ENCODE measurements around the gene DNAH8.

Gene DNAH8

DNA sequence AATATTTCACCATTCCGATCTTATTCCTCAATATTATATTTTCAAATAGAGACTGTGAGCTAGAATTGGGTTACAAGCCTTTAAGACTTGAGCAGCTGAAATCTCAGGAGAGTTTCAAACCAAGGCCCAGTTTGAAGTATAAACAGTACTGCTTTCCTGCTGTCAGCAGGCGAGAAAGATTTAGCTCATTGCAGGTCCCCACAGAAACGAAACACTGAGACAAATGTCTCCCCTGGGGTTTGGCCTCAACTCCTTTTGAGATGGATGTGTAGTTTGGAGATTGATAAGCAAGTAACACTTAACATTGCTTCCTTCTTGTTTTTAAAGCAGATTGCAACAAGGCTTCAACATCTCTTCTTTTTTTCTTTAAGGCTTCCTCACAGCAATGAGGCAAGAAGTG, 311.1 kb downstream of the DNAH8 start:
- DNase-seq, result no peak

DNA sequence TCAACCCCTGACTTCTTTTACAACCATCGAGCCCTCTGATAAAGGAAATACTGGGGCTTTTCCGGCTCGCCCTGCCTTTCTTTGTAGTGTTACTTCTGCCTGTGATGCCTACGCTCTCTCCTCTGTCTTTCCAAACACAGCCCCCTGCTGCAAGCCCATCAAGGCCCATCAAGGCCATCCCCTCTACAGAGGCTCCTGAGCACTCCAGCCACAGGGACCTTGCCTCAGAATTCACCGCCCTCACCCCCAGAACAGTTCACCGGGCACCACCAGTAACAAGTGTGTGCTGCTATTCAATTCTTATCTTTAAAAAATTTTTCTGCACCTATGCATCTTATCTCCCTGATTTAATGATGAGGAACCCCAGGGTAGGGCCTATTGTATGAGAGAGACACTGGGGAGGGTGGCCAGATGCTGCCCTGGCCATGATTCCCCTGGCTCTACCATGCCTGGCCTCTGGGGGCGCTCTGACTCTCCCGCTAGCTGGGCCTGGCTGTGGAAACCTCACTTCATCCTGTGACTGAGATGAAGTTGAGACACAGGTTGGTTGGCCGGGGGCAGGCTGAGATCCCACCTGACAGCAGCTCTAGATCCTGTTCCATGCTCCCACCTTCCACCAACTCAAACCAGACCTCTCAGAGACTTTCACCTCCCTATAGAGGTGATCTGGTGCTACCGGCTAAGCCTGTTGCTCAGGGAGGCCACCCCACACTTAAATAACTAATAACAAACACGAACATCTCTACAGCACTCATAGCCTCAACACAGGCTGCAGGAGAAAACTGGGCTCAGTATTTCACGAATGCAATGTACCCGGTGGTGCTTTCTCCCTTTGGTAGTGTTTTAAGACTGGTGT, 314.3 kb downstream of the DNAH8 start:
- DNase-seq, result peak; percentile 1 to 35

DNA sequence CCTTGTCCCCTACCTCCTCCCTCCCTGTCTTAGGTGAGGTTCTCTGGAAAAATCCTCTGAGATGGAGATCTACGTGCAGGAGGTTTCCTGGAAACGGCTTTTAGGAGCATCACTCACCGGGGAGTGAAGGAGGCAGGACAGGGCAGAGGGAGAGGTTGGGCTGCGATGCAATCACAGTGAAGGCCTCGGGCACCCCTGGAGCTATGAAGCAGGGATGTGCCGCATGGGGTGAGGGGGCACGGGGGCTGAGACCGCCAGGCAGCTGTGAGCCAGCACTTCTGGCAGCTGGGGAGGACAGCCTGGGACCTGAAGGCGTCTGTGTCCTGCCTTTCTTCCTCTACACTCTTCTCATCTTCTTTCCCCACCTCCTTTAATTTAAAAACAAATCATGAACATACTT, 320.6 kb downstream of the DNAH8 start:
- no peak for DNase-seq

DNA sequence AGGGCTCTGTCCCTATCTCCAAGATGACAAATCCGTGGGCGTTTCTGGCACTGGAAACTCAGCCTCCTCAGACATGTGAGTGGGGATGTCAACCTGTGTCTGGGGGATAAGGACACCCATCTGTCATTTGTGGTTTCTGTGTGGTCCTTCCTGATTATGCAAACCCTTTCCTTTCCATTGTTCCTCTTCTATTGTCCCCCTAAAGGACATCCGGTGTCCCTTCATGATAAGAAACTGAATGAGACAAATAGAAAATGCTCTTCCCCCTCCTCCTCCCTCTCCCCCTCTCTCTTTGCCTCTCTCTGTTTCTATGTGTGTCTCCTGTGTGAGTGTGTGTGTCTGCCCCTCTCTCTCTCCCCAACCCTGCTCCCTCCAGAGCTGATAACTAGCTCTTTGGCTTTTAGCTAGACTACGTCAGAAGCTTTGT, 322.0 kb downstream of the DNAH8 start:
- no peak for DNase-seq

DNA sequence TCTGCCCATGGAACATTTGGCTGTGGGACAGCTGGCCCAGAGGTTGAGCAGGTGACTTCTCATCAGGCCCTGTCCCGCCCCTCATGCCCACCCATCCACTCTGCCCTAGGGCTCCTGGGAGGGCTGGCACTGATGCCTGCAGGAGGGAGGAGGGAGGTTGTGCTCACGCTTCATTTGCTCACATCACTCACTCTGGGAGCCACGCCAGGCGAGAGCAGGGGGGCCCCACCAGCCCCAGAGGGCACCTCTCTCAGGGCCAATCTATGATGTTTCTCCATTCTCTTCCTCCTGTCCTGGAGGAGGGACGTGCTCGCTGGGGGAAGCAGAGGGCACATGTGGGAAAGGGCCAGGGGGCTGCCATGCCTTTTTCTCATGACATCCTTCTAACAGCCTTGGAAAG, 322.6 kb downstream of the DNAH8 start:
- DNase-seq, result no peak

DNA sequence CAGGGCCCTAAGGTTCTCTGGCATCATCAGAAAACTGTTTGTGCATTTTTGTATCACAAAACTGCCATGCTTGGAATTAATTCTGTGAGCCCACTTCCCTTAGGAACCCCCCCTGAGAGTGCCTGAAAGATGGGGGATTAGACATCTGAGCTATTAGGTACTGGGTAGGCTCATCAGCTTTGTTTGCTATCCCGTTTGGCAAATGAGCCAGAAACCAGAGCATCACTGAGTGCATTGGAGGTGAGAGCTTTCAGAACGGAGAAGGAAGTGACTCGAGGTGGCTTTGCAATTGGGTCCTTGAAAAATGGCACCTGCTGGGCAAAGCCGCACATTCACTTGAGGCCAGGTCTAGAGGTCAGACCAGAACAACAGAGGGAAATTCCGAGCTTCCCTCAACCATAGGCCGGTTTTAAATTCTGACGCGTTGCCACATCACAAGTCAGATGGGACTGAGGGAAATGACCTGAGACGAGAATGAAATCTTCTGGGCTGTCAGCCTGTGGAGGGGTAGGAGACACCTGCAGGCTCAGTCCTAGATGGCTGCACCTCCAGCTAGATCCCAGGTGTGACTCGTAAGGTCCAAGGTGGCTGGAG, 325.1 kb downstream of the DNAH8 start:
- no peak for DNase-seq

DNA sequence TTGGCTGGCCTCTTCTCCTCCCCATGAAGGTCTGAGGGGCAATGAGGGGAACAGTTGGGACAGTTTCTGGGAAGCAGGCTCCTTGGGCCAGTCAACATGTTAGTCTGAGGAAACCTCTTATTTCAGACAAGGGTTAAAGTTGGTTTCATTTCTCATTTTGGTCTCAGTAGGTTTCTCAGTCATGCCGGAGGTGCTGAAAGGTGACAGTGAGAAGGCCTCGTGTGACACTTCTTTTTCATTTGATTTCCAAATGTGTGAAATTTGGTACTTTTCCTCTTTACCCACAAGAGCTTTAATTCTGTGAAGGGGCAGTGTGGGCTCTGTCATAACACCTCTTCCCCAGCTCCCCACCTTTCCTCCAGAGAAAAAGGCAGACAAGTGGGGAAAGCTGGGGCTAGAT, 326.0 kb downstream of the DNAH8 start:
- DNase-seq, result no peak

DNA sequence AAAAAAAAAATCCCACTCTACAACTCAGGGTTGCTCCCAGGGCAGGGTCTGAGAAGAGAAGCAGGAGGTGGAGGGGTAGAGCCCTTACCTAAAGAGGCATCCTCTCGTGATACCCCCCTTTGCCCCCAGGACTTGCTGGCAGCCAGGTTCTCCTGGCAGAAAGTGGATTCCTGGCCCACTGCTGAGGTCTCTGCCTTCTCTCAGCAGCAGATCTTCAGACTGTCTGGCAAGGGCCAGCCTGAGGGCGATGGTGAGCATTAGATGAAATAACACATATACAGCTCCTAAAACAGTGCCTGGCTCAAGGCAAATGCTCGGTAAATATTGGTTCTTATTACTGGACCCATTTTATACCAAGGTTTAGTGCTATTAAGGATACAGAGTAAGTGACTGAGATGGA, 328.7 kb downstream of the DNAH8 start:
- no peak for DNase-seq

DNA sequence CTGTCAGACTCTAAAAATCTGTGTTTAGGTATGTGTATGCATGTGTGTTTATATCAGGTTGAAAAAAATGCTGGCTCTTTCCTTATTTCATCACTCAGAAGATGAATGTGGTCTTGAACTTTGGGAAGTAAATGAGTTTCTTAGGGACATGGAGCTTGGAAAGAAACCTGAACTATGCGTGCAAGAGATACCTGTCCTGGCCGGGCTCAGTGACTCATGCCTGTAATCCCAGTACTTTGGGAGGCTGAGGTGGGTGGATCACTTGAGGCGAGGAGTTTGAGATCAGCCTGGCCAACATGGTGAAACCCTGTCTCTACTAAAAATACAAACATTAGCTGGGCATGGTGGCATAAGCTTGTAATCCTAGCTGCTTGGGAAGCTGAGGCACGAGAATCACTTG, 329.1 kb downstream of the DNAH8 start:
- DNase-seq, result no peak

DNA sequence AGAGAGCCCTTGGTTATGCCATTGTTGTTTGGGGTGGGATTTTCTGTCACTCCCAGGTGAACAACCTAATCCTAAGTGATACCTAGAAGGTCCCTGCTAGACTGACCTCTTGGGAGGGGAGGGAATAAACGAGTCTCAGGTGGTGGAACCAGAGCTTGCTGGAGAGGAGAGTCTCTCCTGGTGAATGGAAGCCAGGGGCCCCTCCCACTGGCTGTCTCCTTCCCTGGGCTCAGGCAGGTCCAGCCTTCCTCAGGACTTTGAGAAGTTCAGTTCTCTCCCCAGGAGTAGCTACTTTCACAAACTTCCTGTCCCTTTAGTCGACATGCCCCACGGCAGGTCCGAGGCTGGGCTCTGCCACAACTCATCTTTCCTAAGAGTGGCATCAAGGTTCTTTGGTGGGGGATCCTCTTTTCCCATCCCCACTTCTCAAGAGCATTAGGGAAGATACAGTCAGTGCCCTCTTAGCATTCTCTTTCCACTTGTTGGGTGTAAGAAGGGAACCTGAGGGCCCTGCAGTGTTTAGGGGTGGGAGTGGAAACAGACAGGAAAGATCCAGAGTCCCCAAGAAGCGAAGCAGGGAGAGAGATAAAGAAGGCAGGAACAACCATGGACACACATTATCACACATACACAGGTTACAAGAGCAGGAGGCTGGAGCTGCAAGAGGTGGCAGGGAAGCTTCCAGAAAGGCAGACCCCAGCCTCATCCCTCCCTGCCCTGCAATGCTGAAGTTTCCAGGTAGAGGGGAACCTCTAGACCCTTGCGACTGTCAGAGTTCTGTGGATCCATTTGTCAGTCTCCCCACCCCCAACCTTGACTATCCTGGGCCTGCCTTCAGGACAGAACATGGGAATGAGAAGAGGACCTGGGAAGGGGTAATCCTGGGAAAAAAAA, 332.6 kb downstream of the DNAH8 start:
- DNase-seq, result no peak

DNA sequence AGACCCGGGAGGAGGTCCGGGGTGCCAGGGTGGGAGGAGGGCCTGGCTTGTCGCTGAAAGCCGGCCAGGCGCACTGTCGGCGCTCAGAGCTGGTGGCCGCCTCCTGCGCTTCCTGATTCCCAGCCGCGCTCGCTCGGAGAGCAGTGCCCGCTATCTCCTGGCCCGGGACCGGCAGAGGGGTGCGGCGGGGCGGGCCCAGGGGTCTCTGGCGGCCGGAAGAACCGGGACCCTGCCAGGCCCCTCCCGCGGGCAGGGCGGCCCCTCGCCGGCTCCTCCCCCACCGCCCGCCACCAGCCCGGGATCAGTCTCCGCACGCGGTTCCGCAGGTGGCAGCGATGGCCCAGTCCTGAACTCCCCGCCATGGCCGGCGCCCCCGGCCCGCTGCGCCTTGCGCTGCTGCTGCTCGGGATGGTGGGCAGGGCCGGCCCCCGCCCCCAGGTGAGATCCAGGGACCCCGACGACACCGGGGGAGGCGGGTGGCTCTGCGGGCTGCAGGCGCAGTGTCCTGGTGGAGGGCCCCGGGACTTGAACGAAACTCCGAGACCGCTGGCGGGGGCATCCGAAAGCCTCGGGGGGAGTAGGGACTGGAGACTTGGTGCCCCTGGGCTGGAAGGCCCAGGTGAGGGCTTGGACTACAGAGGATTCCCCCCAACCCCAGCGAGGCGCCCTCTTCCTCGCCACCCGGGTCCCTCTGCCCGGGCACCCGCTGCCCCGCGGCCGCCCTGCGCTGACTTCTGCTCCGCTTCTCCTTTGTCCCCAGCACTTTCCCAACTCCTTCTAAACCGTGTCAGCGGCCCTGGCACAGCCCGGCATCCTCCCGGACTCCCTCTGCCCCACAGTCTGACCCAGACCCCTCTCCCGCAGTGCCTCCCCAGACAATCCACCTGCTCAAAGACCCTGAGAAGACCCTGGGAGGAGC, 333.6 kb downstream of the DNAH8 start, which contains the start of gene GLP1R:
Gene GLP1R (plus strand): TSS at position 301 of the 919 bp plus-strand sequence. CDS start 60 bp downstream, at position 361.
- no peak for DNase-seq

DNA sequence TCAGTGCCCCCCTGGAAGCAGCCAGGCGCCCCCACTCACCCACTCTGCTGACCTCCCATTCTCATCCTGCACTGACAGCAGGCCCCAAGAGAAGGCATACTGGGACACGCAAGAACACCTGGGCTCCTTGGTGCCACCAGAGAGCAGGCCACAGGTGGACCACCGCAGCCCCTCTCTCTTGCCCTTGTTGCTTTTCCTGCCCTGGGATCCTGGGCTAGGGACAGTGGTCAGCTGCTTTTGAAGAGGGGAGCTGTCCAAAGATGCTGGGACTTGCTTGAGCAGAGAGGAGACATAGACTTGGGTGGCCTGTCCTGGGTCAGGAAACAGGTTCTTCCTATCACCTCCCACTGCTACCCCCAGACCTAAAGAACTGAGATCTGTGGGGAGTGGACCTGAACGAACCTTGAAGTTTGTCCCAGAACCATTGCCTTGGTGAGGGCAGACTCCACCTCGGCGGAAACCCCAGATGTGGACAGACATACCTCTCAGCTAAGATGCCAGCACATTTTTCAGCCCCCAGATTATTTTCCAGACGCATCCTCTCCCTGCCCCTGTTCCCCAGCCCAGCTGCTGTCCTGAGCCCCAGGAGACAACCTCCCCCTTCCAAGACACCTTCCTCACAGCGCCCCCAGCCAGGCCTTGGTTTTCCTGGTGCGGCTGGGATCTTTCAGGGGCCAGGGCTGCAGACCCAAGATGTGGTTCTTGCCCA, 334.6 kb downstream of the DNAH8 start:
- DNase-seq, result no peak

DNA sequence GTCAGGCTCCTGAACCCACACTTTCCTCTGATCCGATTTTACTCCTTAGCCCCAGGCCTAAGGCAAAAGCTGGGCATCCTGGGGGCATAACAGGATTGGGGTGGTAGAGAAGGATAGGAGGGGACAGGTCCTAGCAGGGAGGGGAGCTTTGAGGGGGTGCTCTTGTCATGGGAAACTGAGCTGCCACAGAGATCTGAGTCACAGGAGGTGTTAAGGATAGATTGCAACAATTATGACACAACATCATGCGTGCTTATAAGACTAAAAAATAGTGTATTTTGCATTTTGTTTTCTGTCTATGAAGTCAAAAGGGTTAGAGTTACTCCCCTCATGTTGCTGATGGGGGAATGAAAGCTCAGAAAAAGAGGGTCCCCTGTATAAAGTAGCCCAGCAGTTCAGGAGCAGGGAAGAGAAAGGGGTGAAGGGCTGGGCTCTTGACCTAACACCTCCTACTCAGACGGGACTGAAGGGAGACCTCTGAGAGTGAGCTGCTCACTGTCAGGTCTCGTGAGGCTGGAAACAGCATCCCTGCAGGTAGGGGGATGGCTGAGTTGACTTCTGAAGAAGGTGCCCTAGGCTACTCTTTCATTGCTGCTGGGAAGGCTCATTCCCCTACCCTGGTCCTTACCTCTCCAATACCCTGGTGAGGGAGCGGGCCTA, 335.5 kb downstream of the DNAH8 start:
- no peak for DNase-seq

DNA sequence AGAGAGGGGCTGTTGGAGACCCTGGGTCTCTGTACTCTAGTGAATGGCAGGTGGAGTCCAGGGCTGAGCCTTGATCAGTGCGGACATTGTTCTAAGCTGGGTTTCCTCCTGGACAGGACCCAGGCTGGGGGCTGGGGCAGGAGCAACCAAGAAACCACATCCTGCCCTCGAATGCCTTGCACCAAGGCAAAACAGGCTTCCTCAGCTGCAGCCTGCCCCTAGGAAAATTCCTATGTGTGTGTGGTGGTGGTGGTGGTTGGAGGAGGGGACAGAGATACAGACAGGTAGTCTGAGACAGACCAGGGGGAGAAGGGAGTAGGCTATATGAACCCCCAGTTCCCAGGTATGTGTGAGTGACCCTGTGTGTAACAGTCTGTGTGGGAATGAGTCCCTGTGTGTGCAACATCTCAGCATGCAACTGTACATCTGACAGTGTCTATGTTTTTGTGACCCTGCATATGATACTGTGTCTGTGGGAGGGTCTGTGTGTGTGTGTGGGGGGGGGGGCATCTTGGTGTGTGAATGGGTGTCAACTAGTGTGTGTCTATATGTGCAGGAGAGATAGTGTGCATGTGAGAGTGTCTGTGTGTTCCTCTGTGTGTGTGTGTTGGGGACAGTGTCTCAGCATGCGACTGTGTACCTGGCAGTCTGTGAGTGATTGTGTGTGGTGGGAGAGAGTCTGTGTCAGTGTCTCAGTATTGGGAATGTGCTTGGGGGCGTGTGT, 336.4 kb downstream of the DNAH8 start:
- DNase-seq, result no peak

DNA sequence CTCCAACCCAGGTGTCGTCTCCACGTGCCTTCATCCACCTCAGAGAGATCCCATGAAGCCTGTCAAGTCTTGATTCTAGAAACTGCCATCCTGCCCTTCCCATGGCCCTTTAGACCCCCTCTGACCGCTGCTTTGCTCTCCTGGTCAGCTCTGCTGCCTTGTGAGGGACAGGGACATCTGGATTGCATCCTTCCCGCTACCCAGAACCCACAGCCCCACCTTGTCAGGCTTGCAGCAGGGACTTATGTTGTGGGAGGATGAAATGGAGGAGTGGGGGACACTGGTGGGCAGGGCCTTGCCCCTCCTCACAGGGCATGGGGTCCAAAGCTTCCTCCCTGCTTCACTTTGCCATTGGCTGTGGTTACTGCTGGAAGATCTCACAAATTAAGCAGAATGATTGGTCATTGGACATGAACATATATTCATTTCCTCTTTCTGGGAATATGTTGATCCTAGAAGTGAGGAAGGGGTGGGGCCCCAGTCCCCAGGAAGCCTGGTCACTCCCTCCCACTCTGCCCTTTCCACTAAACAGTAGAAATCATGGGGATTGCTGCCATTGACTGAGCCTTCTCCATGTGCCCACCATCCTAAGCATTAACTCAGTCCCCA, 338.0 kb downstream of the DNAH8 start:
- DNase-seq, result peak; percentile 10 to 21

DNA sequence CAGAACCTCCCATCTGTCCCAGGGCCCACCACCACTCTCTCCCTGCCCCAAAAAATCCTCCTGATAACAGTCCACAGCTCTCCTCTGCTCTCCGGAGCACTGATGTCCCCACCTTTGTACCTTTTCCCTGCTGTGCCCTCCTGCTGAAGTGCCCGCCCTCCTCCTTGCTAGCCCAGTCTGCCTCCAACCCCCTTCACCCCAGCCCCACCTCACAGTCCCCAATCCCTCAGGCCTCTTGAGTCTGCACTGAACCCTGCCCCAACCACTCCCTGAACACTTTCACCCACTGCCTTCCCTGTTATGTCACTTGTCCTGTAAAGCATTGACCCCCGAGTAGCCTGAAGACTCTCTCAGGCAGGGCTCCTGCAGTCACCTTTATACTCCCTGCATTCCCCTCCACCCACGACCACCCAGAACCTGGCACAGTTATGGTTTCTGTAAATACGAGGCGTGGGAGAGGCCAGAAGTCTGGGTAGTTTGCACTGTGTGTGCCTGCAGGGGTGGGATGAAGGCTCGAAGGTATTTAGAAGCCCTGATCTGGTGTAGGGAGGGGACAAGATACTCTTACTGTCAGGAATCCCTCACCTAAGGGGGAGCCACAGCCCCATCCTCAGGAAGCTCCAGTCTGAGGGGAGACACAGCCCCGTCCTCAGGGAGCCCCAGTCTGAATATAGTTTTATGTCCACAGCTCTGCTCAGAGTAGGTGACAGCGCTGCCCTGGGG, 338.9 kb downstream of the DNAH8 start:
- DNase-seq, result no peak

DNA sequence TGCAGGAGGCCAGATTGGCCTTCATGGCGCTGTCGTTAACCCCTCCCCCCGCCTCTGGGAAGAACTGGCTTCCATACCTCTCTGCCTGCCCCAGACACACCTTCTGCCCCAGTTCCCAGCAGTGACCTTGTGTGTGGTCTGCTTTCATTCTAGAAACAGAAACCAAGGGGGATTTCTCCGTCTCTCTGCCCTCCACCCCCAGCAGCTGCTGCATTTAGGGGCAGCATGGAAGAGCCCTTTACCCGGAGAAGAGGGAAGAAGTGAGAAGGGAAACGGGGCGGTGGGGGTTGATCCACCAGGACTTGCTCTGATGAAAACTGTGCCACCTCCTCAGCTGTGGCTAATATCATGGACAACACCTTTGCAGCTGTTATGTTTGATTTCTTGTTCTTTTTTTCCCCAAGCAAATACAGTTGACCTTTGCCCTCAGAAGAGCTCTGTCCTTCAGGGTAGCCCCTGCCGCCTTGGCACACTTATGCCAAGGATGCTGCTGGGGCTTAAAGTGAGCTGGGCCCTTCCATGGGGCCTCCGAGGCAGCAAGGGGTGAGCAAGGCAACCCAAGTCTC, 339.5 kb downstream of the DNAH8 start:
- DNase-seq, result no peak

DNA sequence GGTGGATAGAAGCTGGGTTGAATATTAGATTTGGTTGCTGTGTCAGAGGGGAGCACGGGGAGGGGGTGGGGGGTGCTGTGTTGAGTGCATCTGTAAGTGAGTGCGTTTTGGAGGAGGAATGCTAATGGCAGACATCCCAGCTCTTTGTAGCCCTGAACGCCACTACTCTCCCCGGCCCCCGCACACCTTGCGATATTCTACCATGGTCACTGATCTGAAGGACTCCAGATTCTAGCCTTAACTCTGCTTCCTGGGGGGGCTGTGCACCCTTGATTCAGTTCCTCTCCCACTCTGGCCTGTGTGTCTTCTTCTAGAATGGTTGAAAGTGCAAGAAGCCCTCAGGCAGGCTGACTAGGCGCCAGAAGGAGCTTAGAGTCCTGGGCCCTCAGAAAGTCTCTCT, 340.6 kb downstream of the DNAH8 start:
- DNase-seq, result no peak

DNA sequence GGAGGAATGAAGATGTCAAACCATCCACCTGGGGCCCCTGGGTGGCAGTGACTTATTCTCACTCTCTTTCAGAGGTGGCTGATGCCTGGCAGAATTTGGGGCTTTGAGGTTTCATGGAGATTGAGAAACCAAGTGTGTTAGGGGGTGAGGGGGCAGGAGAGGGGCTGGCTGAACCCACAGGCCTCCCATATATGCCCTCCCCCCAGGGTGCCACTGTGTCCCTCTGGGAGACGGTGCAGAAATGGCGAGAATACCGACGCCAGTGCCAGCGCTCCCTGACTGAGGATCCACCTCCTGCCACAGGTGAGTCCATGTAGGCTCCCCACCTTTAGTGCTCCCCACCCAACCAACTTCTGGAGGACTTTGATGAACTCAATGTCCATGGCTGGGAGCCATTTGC, 341.1 kb downstream of the DNAH8 start:
- no peak for DNase-seq

All from inflammatory macrophage treated with lipopolysaccharide for 1 hour (primary cell).